ENCODE results near the gene NCKAP5.

DNA sequence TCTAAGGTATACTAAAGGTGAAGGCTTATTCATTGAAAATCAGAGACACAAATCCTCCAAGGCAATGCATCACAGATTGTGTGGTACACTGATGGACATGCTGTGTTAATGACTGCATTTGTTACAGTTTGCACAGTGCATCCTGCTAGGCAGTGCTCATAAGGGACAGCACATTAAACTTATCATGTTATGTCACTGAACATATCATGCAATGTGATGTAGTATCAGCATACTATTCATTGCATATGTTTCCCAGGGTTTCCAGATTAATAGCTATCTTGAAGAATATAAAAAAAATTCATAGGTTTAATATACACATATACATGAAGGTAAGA lies 225.3 kb downstream of the NCKAP5 start:
- TF ChIP-seq YY1 (IDR thresholded peaks at IDR 0.05; ENCODE audit: insufficient read depth, insufficient read length), result no peak
- TF ChIP-seq SUZ12 (IDR thresholded peaks at IDR 0.05; ENCODE audit: extremely low read depth, insufficient read depth, insufficient read length), result no peak

Data from NT2/D1 (cell line).